ENCODE results near the gene ARHGAP10. TPM values are rescaled to one million over a fixed set of nuclear protein-coding genes. Genes with fewer than 3 reads are reported as not detected.

The ARHGAP10 gene
- total RNA-seq, 4 donors from 2014 or later, result 186 to 296 (median 192) TPM

GRCh38 chr4:148108766-148109165 lies 376.9 kb downstream of the ARHGAP10 start:
- no peak for DNase-seq (ENCODE audit: extremely low spot score)
- H3K4me1 ChIP-seq, result no peaks in the 10 kb centered on the region
- H3K36me3 ChIP-seq, result peaks cover 20 to 52% (median 36%) of the 10 kb centered on the region in 4 donors
- no peak overlapping the region for H3K27ac ChIP-seq (replicated peaks in 1 of 4)
- intact Hi-C loops (cut with DNase I), result no loop called here
- peaks cover 0 to 5% (median 0%) of the 10 kb centered on the region in 4 donors for H3K9me3 ChIP-seq
- no peaks in the 10 kb centered on the region for H3K27me3 ChIP-seq
- H3K4me3 ChIP-seq, result no peak overlapping the region
- WGBS, result 86% methylated on average over 7 of the region's 7 CpGs
- no peak for TF ChIP-seq CTCF (IDR thresholded peaks at IDR 0.05)

GRCh38 chr4:148109216-148109615 lies 377.3 kb downstream of the ARHGAP10 start:
- Histone ChIP-seq H3K4me3 (no peak overlapping the region), H3K27me3 (no peaks in the 10 kb centered on the region), H3K36me3 (peaks cover 22 to 57% (median 37%) of the 10 kb centered on the region in 4 donors), H3K27ac (replicated peaks in 1 of 4) (no peak overlapping the region), H3K4me1 (no peaks in the 10 kb centered on the region), H3K9me3 (peaks cover 0 to 5% (median 0%) of the 10 kb centered on the region in 4 donors)
- WGBS, result 100% methylated on average over 2 of the region's 3 CpGs
- TF ChIP-seq POLR2AphosphoS5 (IDR thresholded peaks at IDR 0.05) (no peak), CTCF (IDR thresholded peaks at IDR 0.05) (no peak), EP300 (IDR thresholded peaks at IDR 0.05) (no peak), POLR2A (IDR thresholded peaks at IDR 0.05; ENCODE audit: low read depth) (no peak)
- intact Hi-C loops (cut with DNase I), result no loop called here
- no peak for DNase-seq (ENCODE audit: extremely low spot score)

- WGBS, result 97% methylated on average over 3 of the region's 3 CpGs
- no peak for DNase-seq (ENCODE audit: extremely low spot score)
- H3K4me3 ChIP-seq, result no peak overlapping the region
- no peaks in the 10 kb centered on the region for H3K4me1 ChIP-seq
- peaks cover 0 to 5% (median 0%) of the 10 kb centered on the region in 4 donors for H3K9me3 ChIP-seq
- intact Hi-C loops (cut with DNase I), result no loop called here
- no peaks in the 10 kb centered on the region for H3K27me3 ChIP-seq
- no peak overlapping the region for H3K27ac ChIP-seq (replicated peaks in 1 of 4)
- peaks cover 22 to 59% (median 34%) of the 10 kb centered on the region in 4 donors for H3K36me3 ChIP-seq
- TF ChIP-seq POLR2A (IDR thresholded peaks at IDR 0.05; ENCODE audit: low read depth), result no peak
- no peak for TF ChIP-seq CTCF (IDR thresholded peaks at IDR 0.05)
- TF ChIP-seq EP300 (IDR thresholded peaks at IDR 0.05), result no peak
- TF ChIP-seq POLR2AphosphoS5 (IDR thresholded peaks at IDR 0.05), result no peak
These were observed 378.3 kb downstream of the ARHGAP10 start for GRCh38 chr4:148110169-148110568.

- intact Hi-C loops (cut with DNase I), result no loop called here
- H3K36me3 ChIP-seq, result peaks cover 22 to 58% (median 32%) of the 10 kb centered on the region in 4 donors
- no peaks in the 10 kb centered on the region for H3K27me3 ChIP-seq
- H3K9me3 ChIP-seq, result no peaks in the 10 kb centered on the region
- TF ChIP-seq POLR2AphosphoS5 (IDR thresholded peaks at IDR 0.05) (no peak), EP300 (IDR thresholded peaks at IDR 0.05) (no peak), CTCF (IDR thresholded peaks at IDR 0.05) (no peak), POLR2A (IDR thresholded peaks at IDR 0.05; ENCODE audit: low read depth) (no peak)
- no peak for DNase-seq (ENCODE audit: extremely low spot score)
- 81% methylated on average over 4 of the region's 4 CpGs for WGBS
- H3K4me1 ChIP-seq, result peaks cover 0 to 11% (median 8%) of the 10 kb centered on the region in 4 donors
- H3K27ac ChIP-seq (replicated peaks in 1 of 4), result no peak overlapping the region
- H3K4me3 ChIP-seq, result no peak overlapping the region
These were observed 380.5 kb downstream of the ARHGAP10 start for GRCh38 chr4:148112231-148112982.

GRCh38 chr4:148114436-148114835 lies 382.5 kb downstream of the ARHGAP10 start:
- H3K27me3 ChIP-seq, result no peaks in the 10 kb centered on the region
- no peak overlapping the region for H3K27ac ChIP-seq (replicated peaks in 1 of 4)
- intact Hi-C loops (cut with DNase I), result no loop called here
- peaks cover 18 to 53% (median 30%) of the 10 kb centered on the region in 4 donors for H3K36me3 ChIP-seq
- H3K9me3 ChIP-seq, result no peaks in the 10 kb centered on the region
- no peak overlapping the region for H3K4me3 ChIP-seq
- DNase-seq (ENCODE audit: extremely low spot score), result no peak
- TF ChIP-seq POLR2AphosphoS5 (IDR thresholded peaks at IDR 0.05) (no peak), POLR2A (IDR thresholded peaks at IDR 0.05; ENCODE audit: low read depth) (no peak), EP300 (IDR thresholded peaks at IDR 0.05) (no peak), CTCF (IDR thresholded peaks at IDR 0.05) (no peak)
- H3K4me1 ChIP-seq, result peaks cover 0 to 11% (median 8%) of the 10 kb centered on the region in 4 donors

All from esophagus muscularis mucosa (tissue), 4 donors.